ENCODE measurements around the gene ALDH1A1. TPM values are rescaled to one million over a fixed set of nuclear protein-coding genes. Genes with fewer than 3 reads are reported as not detected.

ALDH1A1 gene
- polyA plus RNA-seq, 1 of the 3 experiments (the other 2 are of a cell fraction), result 0.03 TPM

DNA sequence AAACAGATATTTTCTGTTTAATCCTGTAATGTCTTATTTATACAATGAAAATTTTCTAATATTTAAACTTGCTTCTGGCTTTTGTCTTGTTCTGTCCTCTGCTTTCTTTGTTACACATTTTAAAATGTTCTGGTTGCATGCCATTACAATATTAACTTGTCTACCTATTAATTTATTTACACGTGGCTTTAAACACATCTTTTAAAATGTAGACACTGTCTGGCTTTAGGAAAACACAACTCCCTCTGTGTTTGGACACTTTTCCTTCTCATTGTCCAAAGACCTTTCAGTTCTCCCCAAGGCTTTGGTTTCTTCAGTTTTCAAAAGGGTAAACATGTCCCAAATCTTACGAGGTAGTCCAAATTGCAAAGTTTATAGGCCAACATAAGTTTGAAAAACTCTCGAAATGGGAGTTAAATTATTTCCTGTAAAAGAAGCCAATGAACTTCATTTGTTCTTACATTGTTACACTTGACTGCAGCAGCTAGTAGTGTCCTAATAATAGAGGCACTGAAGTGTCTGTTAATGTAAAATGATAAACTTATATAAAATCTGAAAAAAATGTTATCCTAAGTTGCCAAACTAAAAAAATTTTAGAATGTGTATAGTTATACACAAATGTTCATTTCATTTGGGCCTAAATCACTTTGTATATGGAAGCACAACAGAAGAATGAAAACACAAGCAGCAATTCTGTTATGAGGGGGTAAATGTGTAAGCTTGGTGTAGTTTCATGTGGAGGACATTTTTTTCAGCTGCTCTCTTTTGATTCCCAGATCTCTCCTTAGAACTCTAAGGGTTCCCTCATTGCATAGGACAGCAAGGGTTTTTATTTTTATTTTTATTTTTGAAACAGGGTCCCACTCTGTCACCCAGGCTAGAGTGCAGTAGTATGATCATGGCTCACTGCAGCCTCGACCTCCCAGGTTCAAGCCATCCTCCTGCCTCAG is 53.8 kb downstream of the ALDH1A1 start:
- ChIA-PET POLR2A (no interaction called here), CTCF (no interaction called here)
- no peak overlapping the region for H2AFZ ChIP-seq (ENCODE audit: low read depth)
- no peaks in the 10 kb centered on the region for H3K4me1 ChIP-seq (ENCODE audit: control insufficient read depth in 1 of 2, insufficient read depth in 2 of 2, low read depth in 1 of 2, low read length in 1 of 2)
- H4K20me1 ChIP-seq (ENCODE audit: insufficient read depth), result no peaks in the 10 kb centered on the region
- TF ChIP-seq MEF2A (IDR thresholded peaks at IDR 0.05; ENCODE audit: borderline replicate concordance, low read depth) (no peak), NFIC (IDR thresholded peaks at IDR 0.05; ENCODE audit: borderline replicate concordance) (no peak), SIN3A (IDR thresholded peaks at IDR 0.05; ENCODE audit: borderline replicate concordance, low read depth, low read length) (no peak), RFX5 (IDR thresholded peaks at IDR 0.05; ENCODE audit: low read length) (no peak), SMC3 (IDR thresholded peaks at IDR 0.05; ENCODE audit: low read depth, low read length) (no peak), RAD21 (IDR thresholded peaks at IDR 0.05; ENCODE audit: low read length) (no peak), MAX (IDR thresholded peaks at IDR 0.05; ENCODE audit: low read depth) (no peak), POLR2AphosphoS5 (IDR thresholded peaks at IDR 0.05; ENCODE audit: low read depth, low read length) (no peak), GABPA (IDR thresholded peaks at IDR 0.05; ENCODE audit: low read depth) (no peak), EP300 (IDR thresholded peaks at IDR 0.05; ENCODE audit: borderline replicate concordance in 1 of 2, low read depth in 1 of 2, low read length in 1 of 2) (no peak), RXRA (IDR thresholded peaks at IDR 0.05; ENCODE audit: borderline replicate concordance, low read depth) (no peak), TEAD4 (IDR thresholded peaks at IDR 0.05; ENCODE audit: borderline replicate concordance, insufficient read depth) (no peak), ZBTB33 (IDR thresholded peaks at IDR 0.05; ENCODE audit: borderline replicate concordance, low read depth) (no peak), ELF1 (IDR thresholded peaks at IDR 0.05) (no peak)
- TF ChIP-seq, protein P1, sequence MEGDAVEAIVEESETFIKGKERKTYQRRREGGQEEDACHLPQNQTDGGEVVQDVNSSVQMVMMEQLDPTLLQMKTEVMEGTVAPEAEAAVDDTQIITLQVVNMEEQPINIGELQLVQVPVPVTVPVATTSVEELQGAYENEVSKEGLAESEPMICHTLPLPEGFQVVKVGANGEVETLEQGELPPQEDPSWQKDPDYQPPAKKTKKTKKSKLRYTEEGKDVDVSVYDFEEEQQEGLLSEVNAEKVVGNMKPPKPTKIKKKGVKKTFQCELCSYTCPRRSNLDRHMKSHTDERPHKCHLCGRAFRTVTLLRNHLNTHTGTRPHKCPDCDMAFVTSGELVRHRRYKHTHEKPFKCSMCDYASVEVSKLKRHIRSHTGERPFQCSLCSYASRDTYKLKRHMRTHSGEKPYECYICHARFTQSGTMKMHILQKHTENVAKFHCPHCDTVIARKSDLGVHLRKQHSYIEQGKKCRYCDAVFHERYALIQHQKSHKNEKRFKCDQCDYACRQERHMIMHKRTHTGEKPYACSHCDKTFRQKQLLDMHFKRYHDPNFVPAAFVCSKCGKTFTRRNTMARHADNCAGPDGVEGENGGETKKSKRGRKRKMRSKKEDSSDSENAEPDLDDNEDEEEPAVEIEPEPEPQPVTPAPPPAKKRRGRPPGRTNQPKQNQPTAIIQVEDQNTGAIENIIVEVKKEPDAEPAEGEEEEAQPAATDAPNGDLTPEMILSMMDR (IDR thresholded peaks at IDR 0.05), result no peak
- TF ChIP-seq, protein P2, sequence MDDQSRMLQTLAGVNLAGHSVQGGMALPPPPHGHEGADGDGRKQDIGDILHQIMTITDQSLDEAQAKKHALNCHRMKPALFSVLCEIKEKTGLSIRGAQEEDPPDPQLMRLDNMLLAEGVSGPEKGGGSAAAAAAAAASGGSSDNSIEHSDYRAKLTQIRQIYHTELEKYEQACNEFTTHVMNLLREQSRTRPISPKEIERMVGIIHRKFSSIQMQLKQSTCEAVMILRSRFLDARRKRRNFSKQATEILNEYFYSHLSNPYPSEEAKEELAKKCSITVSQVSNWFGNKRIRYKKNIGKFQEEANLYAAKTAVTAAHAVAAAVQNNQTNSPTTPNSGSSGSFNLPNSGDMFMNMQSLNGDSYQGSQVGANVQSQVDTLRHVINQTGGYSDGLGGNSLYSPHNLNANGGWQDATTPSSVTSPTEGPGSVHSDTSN (IDR thresholded peaks at IDR 0.05), result no peak
- no peaks in the 10 kb centered on the region for H3K9me2 ChIP-seq
- no peak overlapping the region for H3K9ac ChIP-seq
- H3K79me2 ChIP-seq (ENCODE audit: insufficient read depth), result no peaks in the 10 kb centered on the region
- DNase-seq, result no peak
- H3K9me3 ChIP-seq, result no peaks in the 10 kb centered on the region
- no peak overlapping the region for H3K27ac ChIP-seq (ENCODE audit: low read depth in 2 of 2, low read length in 1 of 2)
- H3K4me3 ChIP-seq (ENCODE audit: low read depth in 2 of 2, low read length in 1 of 2), result no peak overlapping the region
- no peaks in the 10 kb centered on the region for H3F3A ChIP-seq (replicated peaks; ENCODE audit: insufficient read depth)
- WGBS (ENCODE audit: low lambda C conversion rate), result 0% methylated on average over 4 of the region's 4 CpGs
- no peaks in the 10 kb centered on the region; the same call in 1 of the 2 replicates for H3K27me3 ChIP-seq (ENCODE audit: insufficient read depth)
- H3K4me2 ChIP-seq, result no peak overlapping the region
- H3K36me3 ChIP-seq (replicated peaks in 1 of 2; ENCODE audit: control insufficient read depth in 1 of 2, insufficient read depth in 2 of 2, low read length in 1 of 2), result no peaks in the 10 kb centered on the region
